HG02852 (cell line): ENCODE results near the gene STAT2.
A peak's percentile ranks its signal among the peaks of the same experiment; 100 is the strongest.
"Not testable (repeated sequence)": the region's sequence is repeated elsewhere in the genome, so short reads cannot be mapped to it uniquely, and the experiment has no call there.

Source experiments
- ATAC-seq: cut with Tn5 transposase; IDR thresholded peaks from one replicate; pipeline ENCODE4 v1.9.1; 2021; ENCODE audit warnings: mild to moderate bottlenecking, moderate library complexity; ENCODE audit not compliant: unreplicated experiment

STAT2 gene

DNA sequence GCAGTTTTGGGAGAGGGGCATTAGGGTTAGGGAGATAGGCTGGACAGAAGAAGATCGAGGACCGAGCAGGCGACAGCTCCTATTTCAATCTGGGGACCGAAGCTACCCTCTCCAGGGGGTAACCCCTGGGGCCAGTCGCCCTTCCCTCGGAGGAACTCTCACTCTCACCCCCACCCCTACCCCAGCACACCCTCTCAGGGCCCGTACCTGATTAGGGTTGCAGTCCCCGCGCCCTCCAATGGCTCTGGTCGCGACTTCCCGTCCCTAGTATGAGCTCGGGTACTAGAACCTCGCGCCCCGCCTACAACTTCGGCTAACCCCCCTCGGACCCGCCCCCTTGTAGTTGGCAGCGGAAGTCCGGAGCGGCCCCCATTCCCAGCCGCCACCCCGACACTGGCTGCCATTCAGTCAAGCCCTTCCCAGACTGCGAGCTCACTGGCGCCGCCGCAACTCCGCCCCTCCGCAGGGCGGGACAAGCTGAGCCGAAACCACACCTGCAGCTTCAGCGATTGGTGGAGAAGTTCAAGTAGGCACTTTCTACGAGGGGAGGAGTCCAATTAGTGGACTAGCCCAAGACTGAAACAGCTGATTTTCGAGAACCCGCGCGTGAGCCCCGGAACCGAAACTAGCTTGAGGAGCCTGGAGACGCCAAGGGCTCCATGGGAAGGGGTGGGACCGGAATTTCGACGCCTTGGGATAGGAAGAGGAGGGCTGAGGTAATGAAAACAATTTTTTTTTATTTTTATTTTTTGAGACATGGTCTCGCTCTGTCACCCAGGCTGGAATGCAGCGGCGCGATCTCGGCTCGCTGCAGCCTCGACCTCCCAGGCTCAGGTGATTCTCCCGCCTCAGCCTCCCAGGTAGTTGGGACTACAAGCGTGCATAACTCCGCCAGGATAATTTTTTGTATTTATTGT lies at the start of gene STAT2:
TSS of gene STAT2 (minus strand) at position 257 of the 917 bp plus-strand sequence. CDS start 3,536 bp downstream, outside the sequence.
- peak; percentile 94 for ATAC-seq

DNA sequence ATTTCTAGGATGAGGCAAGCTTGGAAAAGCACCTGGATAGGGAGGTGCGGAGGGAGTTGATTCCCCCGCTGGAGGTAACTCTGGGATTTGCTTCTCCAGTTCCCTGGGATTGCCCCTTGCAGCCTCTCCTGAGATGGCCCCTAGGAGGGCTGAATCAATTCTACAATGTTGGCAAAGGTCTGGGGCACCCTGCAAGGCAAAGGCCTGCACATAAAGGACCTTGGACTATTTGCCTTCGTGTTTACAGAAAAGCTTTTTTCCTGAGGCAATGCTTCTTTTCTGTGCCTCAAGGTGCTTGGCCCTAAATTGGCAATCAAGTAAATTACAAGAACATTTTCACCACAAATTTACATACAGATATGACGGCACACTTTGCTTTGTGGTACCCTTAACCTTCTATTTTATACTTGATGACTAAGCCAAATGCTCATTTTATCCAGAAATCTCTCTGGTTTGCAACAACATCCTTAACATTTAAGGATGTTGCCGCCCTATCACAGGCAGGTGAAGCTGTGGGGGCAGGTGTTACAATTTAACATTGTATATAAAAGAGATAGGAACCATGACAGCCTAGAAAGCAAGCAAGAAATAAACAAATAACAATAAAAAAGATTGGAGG lies 49.0 kb upstream of the STAT2 start:
- ATAC-seq: no peak

DNA sequence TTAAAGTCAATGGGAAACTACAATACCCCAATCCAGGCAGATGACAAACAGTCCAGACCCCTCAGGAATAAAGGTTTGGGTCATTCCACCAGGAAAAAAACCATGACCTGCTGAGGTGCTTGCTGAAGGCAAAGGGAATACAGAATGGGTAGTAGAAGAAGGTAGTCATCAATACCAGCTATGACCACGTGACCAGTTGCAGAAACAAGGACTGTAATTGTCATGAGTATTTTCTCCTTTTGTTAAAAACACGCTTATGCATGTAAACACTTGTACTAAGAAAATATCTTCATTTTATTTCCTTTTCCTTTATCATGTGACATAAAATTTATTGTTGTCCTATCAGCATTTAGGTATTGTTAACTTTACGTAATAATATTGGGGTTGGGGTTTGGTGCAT lies 44.3 kb upstream of the STAT2 start:
- ATAC-seq: not testable (repeated sequence)

DNA sequence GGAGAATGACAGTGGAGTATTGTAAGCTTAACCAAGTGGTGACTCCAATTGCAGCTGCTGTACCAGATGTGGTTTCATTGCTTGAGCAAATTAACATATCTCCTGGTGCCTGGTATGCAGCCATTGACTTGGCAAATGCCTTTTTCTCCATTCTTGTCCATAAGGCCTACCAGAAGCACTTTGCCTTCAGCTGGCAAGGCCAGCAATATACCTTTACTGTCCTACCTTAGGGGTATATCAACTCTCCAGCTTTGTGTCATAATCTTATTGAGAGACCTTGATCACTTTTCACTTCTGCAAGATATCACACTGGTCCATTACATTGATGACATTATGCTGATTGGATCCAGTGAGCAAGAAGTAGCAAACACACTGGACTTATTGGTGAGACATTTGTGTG lies 41.7 kb upstream of the STAT2 start:
- ATAC-seq: not testable (repeated sequence)

DNA sequence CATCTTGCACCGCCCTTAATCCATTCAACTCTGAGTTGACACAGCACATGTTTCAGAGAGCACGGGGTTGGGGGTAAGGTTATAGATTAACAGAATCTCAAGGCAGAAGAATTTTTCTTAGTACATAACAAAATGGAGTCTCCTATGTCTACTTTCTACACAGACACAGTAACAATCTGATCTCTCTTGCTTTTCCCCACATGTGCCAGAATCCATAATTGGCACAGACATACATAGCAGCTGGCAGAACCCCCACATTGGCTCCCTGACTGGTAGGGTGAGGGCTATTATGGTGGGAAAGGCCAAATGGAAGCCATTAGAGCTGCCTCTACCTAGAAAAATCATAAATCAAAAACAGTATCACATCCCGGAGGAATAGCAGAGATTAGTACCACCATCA lies 41.2 kb upstream of the STAT2 start:
- ATAC-seq: not testable (repeated sequence)

DNA sequence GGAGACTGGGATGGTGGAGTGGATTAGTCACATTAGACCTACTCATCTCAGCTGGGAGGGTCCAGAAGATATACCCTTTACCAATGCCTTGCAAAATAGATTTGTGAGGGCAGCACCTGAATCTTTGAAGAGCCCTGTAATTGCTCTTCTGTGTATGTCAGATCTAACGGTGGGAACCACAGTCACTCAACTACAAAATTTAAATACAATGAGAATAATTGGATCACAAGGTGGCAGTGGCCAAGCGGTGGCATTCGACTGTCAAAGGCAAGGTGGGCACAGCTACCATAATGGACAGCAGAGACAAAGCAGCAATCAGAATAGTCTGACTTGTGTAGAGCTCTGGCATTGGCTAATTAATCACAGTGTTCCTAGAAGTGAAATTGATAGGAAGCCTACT lies 39.6 kb upstream of the STAT2 start:
- ATAC-seq: not testable (repeated sequence)

DNA sequence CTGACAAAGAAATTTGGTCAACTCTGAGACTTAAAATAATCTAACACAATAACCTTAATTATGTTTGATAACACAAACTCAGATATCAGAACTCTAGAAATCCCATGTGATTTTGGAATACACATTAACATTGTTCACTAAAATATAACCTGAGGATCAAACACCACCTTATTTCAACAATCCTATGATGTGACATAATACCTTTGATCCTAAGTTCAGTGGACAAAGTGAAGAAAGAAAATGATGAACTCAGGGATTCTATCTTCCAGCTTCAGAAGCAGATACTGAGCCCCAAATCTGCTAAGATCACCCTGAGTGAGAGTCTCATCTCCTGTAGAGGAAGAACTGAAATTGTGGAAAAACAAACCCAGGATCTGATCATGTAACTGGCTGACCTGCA lies 38.4 kb upstream of the STAT2 start:
- ATAC-seq: no peak

DNA sequence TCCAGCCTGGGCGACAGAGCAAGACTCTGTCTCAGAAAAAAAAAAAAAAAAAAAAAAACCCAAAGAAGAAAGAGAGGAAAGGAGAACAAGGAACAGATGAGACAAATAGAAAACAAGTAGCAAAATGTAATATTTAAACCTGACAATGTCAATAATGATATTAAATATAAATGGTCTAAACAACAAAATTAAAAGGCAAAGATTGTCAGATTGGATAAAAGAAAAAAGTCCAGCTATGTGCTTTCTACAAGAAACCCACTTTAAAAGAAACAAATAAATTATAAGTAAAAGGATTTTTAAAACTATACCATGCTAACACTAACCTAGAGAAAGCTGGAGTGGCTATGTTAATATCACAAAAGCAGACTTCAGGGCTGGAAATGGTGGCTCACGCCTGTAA lies 32.4 kb upstream of the STAT2 start:
- ATAC-seq: no peak

DNA sequence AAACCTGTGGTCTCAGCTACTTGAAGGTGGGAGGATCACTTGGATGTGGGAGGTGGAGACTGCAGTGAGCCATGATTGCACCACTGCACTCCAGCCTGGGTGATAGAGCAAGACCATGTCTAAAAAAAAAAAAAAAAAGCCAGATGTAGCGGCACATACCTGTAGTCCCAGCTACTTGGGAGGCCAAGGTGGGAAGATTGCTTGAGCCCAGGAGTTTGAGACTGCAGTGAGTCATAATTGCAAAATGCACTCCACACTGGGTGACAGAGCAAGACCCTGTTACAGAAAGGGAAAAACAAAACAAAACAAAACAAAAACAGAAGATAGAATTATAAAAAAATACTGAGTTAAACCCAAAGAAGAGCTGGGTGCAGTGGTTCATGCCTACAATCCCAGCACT lies 31.8 kb upstream of the STAT2 start:
- ATAC-seq: no peak

DNA sequence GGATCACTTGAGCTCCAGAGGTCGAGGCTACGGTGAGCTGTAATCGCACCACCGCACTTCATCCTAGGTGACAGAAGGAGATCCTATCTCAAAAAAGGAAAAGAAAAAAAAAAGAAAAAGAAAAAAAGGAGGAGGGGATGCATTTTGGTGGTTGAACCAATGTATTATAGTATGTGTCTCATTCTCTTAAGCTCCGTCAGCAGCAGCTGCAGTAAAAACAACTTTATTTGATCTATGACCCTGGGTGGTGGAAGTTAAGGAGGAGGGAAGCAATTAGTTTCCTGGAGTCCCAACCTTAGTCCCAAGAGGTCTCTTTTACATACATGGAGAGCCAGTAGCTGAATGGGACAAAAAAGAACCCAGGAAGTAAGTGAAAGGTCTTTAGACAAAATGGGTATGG lies 29.5 kb upstream of the STAT2 start:
- no peak for ATAC-seq

DNA sequence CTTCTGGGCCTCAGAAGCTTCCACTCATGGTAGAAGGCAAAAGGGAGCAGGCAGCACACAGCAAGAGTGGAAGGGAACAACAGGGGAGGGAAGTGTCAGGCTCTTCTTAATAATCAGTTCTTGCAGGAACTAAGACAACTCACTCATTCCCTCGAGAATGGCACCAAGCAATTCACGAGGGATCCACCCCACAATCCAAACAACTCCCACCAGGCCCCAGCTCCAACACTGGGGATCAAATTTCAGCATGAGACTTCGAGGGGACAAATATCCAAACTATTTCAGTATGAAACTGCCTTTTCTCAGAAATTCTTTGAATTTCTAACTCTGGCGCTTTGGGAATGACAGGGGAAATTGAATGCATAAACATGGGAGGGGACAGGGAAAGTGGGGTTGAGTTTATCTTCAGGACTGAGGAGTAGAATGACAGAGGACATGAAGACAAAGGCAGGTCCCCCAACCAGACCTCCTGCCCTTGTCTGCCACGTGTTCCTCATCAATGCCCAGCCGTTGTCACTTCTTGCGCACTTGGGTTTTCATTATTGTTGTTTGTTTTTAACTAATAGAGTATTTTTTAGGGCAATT lies 27.3 kb upstream of the STAT2 start:
- no peak for ATAC-seq

DNA sequence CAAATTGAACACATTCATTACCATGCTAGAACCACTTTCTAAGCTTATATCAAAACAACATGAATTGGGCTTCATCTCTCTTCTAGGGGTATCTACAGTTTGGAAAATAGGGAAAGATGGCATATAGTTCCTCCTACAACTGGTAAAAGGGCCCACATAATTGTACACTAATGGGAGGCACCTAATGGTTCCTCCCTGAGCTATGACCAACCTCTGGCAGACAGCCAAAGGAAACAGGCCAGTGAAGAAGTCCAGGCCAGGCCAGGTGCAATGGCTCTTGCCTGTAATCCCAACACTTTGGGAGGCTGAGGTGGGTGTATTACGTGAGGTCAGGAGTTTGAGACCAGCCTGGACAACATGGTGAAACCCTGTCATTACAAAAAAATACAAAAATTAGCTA lies 26.0 kb upstream of the STAT2 start:
- ATAC-seq: no peak

DNA sequence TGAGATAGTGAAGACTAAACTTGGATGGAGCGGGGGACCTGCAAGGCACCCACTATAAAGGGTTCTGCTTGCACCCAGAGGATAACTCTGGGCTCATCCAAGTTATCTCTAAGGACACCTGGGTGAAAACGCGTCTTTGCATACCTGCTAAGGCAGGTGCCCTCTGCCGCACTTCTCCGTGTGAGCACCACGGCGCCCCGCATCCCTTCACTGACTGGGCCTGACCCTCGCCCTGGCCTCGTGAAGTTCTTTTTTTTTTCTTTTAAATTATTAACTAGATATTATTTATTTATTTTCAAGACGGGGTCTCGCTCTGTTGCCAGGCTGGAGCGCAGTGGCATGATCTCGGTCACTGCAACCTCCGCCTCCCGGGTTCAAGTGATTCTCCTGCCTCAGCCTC lies 22.7 kb upstream of the STAT2 start:
- no peak for ATAC-seq

DNA sequence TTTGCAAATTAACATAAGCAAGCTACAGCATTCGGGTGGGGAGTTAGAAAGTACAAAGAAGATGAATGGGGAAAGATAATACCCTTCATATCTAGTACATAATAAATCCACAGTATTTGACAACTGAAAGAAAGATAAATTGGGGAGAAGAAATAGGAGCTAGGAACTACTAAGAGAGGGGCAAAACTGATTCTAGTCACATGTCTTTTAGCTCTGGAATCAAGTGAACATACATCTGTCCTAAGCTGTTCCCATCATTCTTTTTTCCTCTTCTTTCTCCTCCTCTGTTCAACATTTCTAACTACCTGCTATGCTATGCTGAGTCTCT lies 18.0 kb upstream of the STAT2 start:
- ATAC-seq: no peak

DNA sequence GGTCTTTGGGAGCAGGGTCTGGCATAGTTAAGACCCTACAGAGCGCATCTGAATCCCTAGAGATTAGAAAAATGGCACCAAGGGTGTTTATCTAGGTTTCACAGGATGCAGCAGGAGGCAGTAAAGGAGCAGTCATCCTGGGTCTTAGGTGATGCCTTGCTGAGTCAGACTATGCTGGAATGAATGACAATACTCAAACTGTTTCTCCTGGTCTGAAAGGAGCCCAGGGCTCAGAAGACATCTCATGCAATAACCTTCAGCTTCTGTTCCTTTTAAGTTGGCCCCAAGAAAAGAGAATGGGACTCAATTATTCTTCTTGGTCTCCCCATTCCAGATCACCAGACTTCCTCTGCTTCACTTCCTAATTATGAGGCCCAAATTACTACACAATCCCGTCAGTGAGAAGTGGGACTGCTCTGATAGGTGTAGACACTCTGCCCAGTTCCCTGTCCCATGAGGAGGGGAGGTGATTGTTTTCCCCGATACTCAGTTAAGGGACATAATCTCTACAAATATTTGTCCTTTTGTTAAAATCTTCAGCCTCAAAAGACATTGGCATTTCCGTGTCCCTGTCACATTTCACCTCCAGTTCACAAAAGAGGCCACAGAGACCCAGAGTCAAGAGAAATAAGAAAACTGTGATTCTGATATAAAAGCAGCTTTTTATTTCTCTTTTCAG lies 17.5 kb upstream of the STAT2 start:
- ATAC-seq: no peak

DNA sequence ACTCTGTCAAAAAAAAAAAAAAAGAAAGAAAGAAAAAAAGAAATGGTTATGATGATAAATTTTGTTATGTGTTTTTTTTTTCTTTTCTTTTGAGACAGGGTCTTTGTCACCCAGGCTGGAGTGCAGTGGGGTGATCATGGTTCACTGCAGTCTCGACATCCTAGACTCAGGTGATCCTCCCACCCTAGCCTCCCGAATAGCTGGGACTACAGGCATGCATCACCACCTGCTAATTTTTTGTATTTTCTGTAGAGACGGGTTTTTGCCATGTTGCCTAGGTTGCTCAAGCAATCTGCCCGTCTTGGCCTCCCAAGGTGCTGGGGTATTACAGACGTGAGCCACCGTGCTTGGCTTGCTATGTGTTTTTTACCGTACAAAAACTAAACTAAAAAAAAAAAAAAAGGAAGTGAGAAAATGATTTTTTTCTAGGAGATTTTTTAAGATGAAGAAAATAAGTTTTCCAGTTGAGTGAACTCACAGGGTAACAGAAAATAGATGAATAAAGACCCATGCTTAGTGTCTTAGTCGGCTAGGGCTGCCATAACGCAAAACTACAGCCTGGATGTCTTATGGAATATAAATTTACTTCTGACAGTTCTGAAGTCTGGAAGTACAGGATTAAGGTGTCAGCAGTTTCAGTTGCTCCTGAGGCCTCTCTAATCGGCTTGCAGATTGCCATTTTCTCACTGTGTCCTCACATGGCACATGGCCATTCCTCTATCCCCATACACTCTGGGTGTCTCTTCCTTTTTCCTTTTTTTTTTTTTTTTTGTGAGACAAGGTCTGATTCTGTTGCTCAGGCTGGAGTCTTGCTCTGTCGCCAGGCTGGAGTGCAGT lies 15.9 kb upstream of the STAT2 start:
- ATAC-seq: peak; percentile 75

DNA sequence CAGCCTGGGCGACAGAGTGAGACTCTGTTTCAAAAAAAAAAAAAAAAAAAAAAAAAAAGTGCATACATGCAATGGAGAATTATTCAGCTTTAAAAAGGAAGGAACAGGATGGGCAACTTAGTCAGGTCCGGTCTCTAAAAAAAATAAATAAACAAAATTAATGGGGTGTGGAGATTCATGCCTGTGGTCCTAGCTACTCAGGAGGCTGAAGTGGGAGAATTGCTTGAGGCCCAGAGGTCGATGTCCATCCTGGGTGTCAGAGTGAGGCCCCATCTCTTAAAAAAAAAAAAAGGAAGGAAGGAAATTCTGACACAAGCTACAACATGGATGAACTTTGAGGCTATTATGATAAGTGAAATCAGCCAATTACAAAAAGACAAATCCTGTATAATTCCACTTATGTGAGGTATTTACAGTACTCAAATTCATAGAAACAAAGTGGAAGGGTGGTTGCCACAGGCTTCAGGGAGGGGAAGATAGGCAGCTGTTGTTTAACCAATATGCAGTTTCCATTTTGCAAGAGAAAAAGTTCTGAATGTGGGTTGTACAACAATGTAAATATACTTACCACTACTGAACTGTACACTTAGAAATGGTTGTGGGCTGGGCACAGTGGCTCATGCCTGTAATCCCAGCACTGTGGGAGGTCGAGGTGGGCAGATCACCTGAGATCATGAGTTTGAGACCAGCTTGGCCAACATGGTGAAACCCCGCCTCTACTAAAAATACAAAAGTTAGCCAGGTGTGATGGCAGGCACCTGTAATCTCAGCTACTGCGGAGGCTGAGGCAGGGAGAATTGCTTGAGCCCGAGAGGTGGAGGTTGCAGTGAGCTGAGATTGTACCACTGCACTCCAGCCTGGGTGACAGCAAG lies 15.1 kb upstream of the STAT2 start:
- ATAC-seq: peak; percentile 40

DNA sequence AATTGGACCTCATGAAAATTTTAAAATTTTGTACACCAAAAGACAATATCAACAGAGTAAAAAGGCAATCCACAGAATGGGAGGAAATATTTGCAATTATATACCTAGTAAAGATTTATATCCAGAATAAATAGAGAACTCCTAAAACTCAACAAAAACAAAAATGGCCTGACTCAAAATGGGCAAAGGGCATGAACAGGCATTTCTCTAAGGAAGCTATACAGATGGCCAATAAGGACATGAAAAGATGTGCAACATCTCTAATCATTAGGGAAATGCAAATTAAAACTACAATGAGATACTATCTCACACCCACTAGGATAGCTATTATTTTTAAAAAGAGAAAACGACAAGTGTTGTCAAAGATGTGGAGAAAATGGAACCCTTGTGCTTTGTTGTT lies 13.6 kb upstream of the STAT2 start:
- ATAC-seq: no peak

DNA sequence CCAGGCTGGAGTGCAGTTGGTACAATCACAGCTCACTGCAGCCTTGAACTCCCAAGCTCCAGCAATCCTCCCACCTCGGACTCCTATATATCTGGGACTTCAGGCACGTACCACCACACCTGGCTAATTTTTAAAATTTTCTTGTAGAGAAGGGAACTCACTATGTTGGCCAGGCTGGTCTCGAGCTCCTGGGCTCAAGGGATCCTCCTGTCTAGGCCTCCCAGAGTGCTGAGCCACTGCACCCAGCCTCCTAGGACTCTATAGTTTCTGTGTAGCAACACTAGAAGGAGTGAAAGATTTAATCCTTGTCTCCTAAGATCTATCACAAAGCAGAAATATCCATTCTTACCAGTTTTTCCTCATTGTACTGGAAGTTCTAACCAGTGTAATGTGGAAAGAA lies 7.0 kb upstream of the STAT2 start:
- no peak for ATAC-seq
